Thyroid gland (tissue), 4 donors: Measurements from ENCODE around the gene FNIP1. TPM values are rescaled to one million over a fixed set of nuclear protein-coding genes. Genes with fewer than 3 reads are reported as not detected.

Source experiments
- DNase-seq, 2 donors: peaks; one replicate each; pipeline ENCODE4 v3.0.0-alpha.2; 2019
- H3K27ac ChIP-seq, 3 donors: fragments of 200-600 bp; sonication (generic); 1 replicate in 2 of 3; 2 replicates in 1 of 3; pipeline ENCODE4 v1.5.1; 2016 to 2019; ENCODE audit warnings: mild to moderate bottlenecking in 1 of 3, moderate library complexity in 1 of 3
- H3K27me3 ChIP-seq: fragments of 200-600 bp; sonication (generic); one replicate; pipeline ENCODE4 v1.5.1; 2019
- H3K36me3 ChIP-seq, 2 donors: fragments of 200-600 bp; sonication (generic); one replicate each; pipeline ENCODE4 v1.5.1; 2016 to 2019
- H3K4me1 ChIP-seq, 2 donors: fragments of 200-600 bp; sonication (generic); one replicate each; pipeline ENCODE4 v1.5.1; 2017 to 2019
- H3K4me3 ChIP-seq, 3 donors: fragments of 200-600 bp; sonication (generic); replicated peaks in 1 of 3; 1 replicate in 2 of 3; 2 replicates in 1 of 3; pipeline ENCODE4 v1.5.1; 2016; ENCODE audit warnings: mild to moderate bottlenecking in 1 of 3
- H3K9me3 ChIP-seq: fragments of 200-600 bp; sonication (generic); one replicate; pipeline ENCODE4 v1.5.1; 2017
- CTCF ChIP-seq, 6 experiments: fragments of 200-600 bp in 3 of 6; fragments of 450-650 bp in 3 of 6; sonication (generic) in 3 of 6; IDR thresholded peaks; one replicate each; pipeline ENCODE4 v1.5.1; 2016 to 2019; ENCODE audit warnings: antibody characterized with exemption in 6 of 6, mild to moderate bottlenecking in 2 of 6, inconsistent platforms in 1 of 6, moderate library complexity in 1 of 6
- POLR2A ChIP-seq, 2 donors: fragments of 450-650 bp; IDR thresholded peaks; one replicate each; pipeline ENCODE4 v1.6.1; 2017; ENCODE audit warnings: antibody characterized with exemption in 2 of 2, mild to moderate bottlenecking in 2 of 2, moderate library complexity in 1 of 2
- WGBS, 2 donors: methylation state at CpG; one replicate each; pipeline ENCODE4 v1.1.5; 2017; 5-methylcytosine and 5-hydroxymethylcytosine counted together
- intact Hi-C: fragments of 100-400 bp; cut with DNase I; formaldehyde crosslinking; loops from one replicate; pipeline ENCODE4 v1.15.1; 2023
- total RNA-seq, 4 donors: library from RNA; depleted of rRNA; stranded (reverse); fragments of >200 nt; gene quantifications; one replicate each; pipeline ENCODE4 v1.2.3, GENCODE V29; 2016

FNIP1 gene
- total RNA-seq, 4 donors from 2014 or later = 55.3 to 91.7 (median 65.3) TPM

GRCh38 chr5:131661933-131662332, 134.9 kb downstream of the FNIP1 start:
- WGBS, 2 donors = 95 to 100% methylated on average over 1 of the region's 1 CpG
- no peak overlapping the region for H3K4me3 ChIP-seq
- H3K4me1 ChIP-seq = no peaks in the 10 kb centered on the region
- no peak for DNase-seq
- no peaks in the 10 kb centered on the region for H3K27me3 ChIP-seq
- intact Hi-C loops = no loop called here
- no peaks in the 10 kb centered on the region for H3K9me3 ChIP-seq
- peaks cover 4 to 29% of the 10 kb centered on the region in 2 donors for H3K36me3 ChIP-seq
- TF ChIP-seq CTCF (IDR thresholded peaks at IDR 0.05) (no peak), POLR2A (IDR thresholded peaks at IDR 0.05) (no peak)
- H3K27ac ChIP-seq = no peak overlapping the region

DNA sequence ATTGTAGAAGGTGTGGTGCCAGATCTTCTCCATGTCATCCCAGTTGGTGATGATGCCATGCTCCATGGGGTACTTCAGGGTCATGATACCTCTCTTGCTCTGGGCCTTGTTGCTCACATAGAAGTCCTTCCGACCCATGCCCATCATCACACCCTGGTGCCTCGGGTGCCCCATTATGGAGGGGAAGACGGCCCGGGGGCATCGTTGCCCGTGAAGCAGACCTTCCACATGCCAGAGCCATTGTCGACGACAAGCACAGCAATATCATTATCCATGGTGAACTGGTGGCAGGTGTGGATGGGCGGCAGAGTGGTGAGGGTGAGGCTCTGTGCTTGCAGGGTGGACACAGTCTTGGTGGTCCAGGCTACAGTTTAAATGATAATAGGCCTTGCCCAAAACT, 137.0 kb downstream of the FNIP1 start:
- DNase-seq = no peak
- H3K36me3 ChIP-seq = peaks cover 4 to 29% of the 10 kb centered on the region in 2 donors
- intact Hi-C loops = no loop called here
- no peaks in the 10 kb centered on the region for H3K4me1 ChIP-seq
- no peaks in the 10 kb centered on the region for H3K27me3 ChIP-seq
- 95 to 96% methylated on average over 7 to 8 of the region's 9 CpGs for WGBS, 2 donors
- no peak overlapping the region for H3K27ac ChIP-seq
- TF ChIP-seq POLR2A (IDR thresholded peaks at IDR 0.05) = no peak
- TF ChIP-seq CTCF (IDR thresholded peaks at IDR 0.05) = no peak
- H3K4me3 ChIP-seq = no peak overlapping the region
- no peaks in the 10 kb centered on the region for H3K9me3 ChIP-seq

- Histone ChIP-seq H3K27ac (no peak overlapping the region), H3K9me3 (no peaks in the 10 kb centered on the region), H3K27me3 (no peaks in the 10 kb centered on the region), H3K4me3 (no peak overlapping the region), H3K36me3 (peaks cover 4 to 29% of the 10 kb centered on the region in 2 donors), H3K4me1 (no peaks in the 10 kb centered on the region)
- WGBS, 2 donors = 96 to 99% methylated on average over 13 of the region's 13 CpGs
- intact Hi-C loops = no loop called here
- TF ChIP-seq CTCF (IDR thresholded peaks at IDR 0.05) (no peak), POLR2A (IDR thresholded peaks at IDR 0.05) (no peak)
- DNase-seq = no peak
Observed at GRCh38 chr5:131659290-131659689, 137.5 kb downstream of the FNIP1 start.

GRCh38 chr5:131654776-131655175, 142.0 kb downstream of the FNIP1 start:
- 88 to 93% methylated on average over 2 of the region's 2 CpGs for WGBS, 2 donors

DNA sequence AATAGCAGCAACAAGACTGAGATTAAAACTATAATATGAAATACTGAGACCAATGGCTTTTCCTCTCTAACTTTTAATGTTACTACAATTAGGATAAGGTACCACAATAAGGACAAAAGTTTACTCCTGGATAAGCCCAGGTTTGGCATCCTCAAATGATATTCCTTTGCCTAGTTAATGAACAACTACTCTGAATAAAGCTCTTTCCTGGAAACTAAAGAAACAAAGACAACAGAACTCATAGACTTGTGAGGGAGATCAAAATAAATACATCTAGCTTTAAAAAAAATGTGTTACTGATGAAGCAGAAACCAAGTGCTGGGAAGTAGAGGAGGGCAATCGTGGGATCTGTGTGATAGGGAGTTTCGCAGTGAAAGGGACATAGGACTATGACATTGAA, 142.5 kb downstream of the FNIP1 start:
- H3K27ac ChIP-seq = no peak overlapping the region
- no peaks in the 10 kb centered on the region for H3K9me3 ChIP-seq
- H3K4me1 ChIP-seq = no peaks in the 10 kb centered on the region
- intact Hi-C loops = no loop called here
- WGBS, 2 donors = 91 to 93% methylated on average over 2 of the region's 2 CpGs
- no peak for TF ChIP-seq POLR2A (IDR thresholded peaks at IDR 0.05)
- no peak for TF ChIP-seq CTCF (IDR thresholded peaks at IDR 0.05)
- no peak for DNase-seq
- no peak overlapping the region for H3K4me3 ChIP-seq
- peaks cover 8 to 12% of the 10 kb centered on the region in 2 donors for H3K36me3 ChIP-seq
- no peaks in the 10 kb centered on the region for H3K27me3 ChIP-seq

More at GRCh38 chr5:131654776-131655175, 142.0 kb downstream of the FNIP1 start:
- DNase-seq = no peak
- no peak overlapping the region for H3K27ac ChIP-seq
- no peaks in the 10 kb centered on the region for H3K4me1 ChIP-seq
- H3K36me3 ChIP-seq = peaks cover 12 to 16% of the 10 kb centered on the region in 2 donors
- no peak overlapping the region for H3K4me3 ChIP-seq
- no peaks in the 10 kb centered on the region for H3K27me3 ChIP-seq
- no peak for TF ChIP-seq POLR2A (IDR thresholded peaks at IDR 0.05)
- no peak for TF ChIP-seq CTCF (IDR thresholded peaks at IDR 0.05)
- intact Hi-C loops = no loop called here
- H3K9me3 ChIP-seq = no peaks in the 10 kb centered on the region
